BJ (cell line): ENCODE measurements around the gene SMURF1. TPM values are rescaled to one million over a fixed set of nuclear protein-coding genes. Genes with fewer than 3 reads are reported as not detected.

Experiments used
- CTCF ChIA-PET: fragments of 350-600 bp; formaldehyde crosslinking; extraction: SDS; loops from one replicate; lab custom pipeline; 2021; ENCODE audit warnings: antibody characterized with exemption, inconsistent platforms; lab: Yijun Ruan, JAX
- POLR2A ChIA-PET: fragments of 300-600 bp; sonication (Branson Sonifier 250); formaldehyde crosslinking; extraction: SDS; loops from one replicate; lab custom pipeline; 2021; ENCODE audit warnings: antibody characterized with exemption; lab: Charles Lee
- DNase-seq: peaks from one replicate; pipeline ENCODE4 v3.0.0-alpha.2; 2011; ENCODE audit warnings: low read depth
- H3K27me3 ChIP-seq: 2 replicates; pipeline ENCODE4 v1.6.0; 2011; ENCODE audit warnings: low read length; ENCODE audit not compliant: control insufficient read depth, insufficient read depth
- H3K36me3 ChIP-seq: 2 replicates; pipeline ENCODE4 v1.5.1; 2011; ENCODE audit warnings: low read length; ENCODE audit not compliant: control insufficient read depth, insufficient read depth
- H3K4me3 ChIP-seq: 2 replicates; pipeline ENCODE4 v1.5.1; 2011; ENCODE audit warnings: low read depth, mild to moderate bottlenecking, control low read depth, low read length
- CTCF ChIP-seq: IDR thresholded peaks from 2 replicates; pipeline ENCODE4 v1.5.1; 2011; ENCODE audit warnings: low read depth, mild to moderate bottlenecking, control low read depth, inconsistent platforms, low read length, moderate library complexity; ENCODE audit not compliant: insufficient read depth
- polyA plus RNA-seq: library from polyadenylated mRNA; depleted of rRNA; stranded (reverse); fragments of >200 nt; gene quantifications from 2 replicates; pipeline ENCODE4 v1.2.3, GENCODE V29; 2011

The SMURF1 gene
- polyA plus RNA-seq, 1 experiment = 15.4 TPM

GRCh38 chr7:98995523-98996149 lies 148.3 kb downstream of the SMURF1 start:
- Histone ChIP-seq H3K27me3 (no peaks in the 10 kb centered on the region), H3K36me3 (peaks cover 35% of the 10 kb centered on the region), H3K4me3 (no peak overlapping the region)
- ChIA-PET POLR2A (no interaction called here), CTCF (no interaction called here)
- no peak for DNase-seq
- TF ChIP-seq CTCF = no peak

GRCh38 chr7:98995111-98995510 lies 148.8 kb downstream of the SMURF1 start:
- no peak overlapping the region for H3K4me3 ChIP-seq
- ChIA-PET POLR2A (no interaction called here), CTCF (no interaction called here)
- H3K27me3 ChIP-seq = no peaks in the 10 kb centered on the region
- peaks cover 35% of the 10 kb centered on the region for H3K36me3 ChIP-seq
- DNase-seq = no peak
- no peak for TF ChIP-seq CTCF

GRCh38 chr7:98994046-98994944 lies 149.6 kb downstream of the SMURF1 start:
- no peak for TF ChIP-seq CTCF
- CTCF ChIA-PET = interaction anchor here (1.0 to 1.1 kb wide), 2 partner anchors 10 to 24 kb away, joined by 3 to 4 read pairs; no protein-coding TSS in a partner anchor
- no peak overlapping the region for H3K4me3 ChIP-seq
- DNase-seq = no peak
- H3K27me3 ChIP-seq = no peaks in the 10 kb centered on the region
- peaks cover 37% of the 10 kb centered on the region for H3K36me3 ChIP-seq
- POLR2A ChIA-PET = no interaction called here

- POLR2A ChIA-PET = no interaction called here
Observed at GRCh38 chr7:98993024-98993897, 150.6 kb downstream of the SMURF1 start.

More at GRCh38 chr7:98993024-98993897, 150.6 kb downstream of the SMURF1 start:
- Histone ChIP-seq H3K27me3 (no peaks in the 10 kb centered on the region), H3K36me3 (peaks cover 44% of the 10 kb centered on the region), H3K4me3 (no peak overlapping the region)
- no peak for TF ChIP-seq CTCF
- CTCF ChIA-PET = interaction anchor here (1.0 to 1.1 kb wide), 2 partner anchors 9 to 25 kb away, joined by 3 to 4 read pairs; no protein-coding TSS in a partner anchor
- no peak for DNase-seq
